HG03060 (cell line): ENCODE results near the gene ANXA6.

ENCODE experiments used
- ATAC-seq: cut with Tn5 transposase; IDR thresholded peaks from one replicate; pipeline ENCODE4 v1.9.1; 2021; ENCODE audit warnings: low read depth, moderate number of reproducible peaks; ENCODE audit not compliant: unreplicated experiment

ANXA6 gene

DNA sequence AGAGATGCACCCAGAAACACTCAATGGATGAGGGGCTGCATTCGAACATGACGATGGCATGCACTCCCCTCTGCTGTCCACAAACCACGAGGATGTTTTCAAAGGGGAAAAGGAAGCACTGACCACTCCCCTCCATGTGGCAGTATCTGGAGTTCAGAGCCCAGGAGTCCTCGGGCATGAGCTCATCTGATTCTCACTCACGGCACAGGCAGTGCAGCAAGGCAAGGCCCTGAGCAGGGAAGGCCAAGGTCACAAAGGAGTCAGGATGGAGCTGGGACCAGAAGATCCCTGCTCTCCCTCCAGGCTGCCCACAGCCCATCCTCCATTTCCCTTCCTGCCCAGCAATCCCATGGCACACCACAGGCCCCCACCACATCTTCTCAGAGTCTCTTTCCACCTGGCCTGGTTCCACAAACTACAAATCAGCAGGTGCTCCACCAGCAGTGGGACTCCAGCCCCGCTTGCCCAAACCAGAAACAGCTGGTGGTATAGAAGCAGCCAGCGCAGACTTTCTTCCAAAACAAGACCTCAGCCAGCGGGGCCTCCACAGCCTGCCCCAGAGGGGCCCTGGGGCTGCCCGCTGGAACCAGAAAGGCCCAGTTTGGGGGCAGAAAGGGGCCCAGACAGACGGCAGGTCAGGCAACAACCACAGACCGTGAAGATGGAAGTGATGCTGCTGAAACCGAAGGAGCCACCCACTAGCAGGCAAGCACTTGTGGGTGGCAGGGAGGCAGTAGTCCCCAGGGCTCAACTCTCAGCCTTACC lies 89.0 kb downstream of the ANXA6 start:
- peak; percentile 45 for ATAC-seq

DNA sequence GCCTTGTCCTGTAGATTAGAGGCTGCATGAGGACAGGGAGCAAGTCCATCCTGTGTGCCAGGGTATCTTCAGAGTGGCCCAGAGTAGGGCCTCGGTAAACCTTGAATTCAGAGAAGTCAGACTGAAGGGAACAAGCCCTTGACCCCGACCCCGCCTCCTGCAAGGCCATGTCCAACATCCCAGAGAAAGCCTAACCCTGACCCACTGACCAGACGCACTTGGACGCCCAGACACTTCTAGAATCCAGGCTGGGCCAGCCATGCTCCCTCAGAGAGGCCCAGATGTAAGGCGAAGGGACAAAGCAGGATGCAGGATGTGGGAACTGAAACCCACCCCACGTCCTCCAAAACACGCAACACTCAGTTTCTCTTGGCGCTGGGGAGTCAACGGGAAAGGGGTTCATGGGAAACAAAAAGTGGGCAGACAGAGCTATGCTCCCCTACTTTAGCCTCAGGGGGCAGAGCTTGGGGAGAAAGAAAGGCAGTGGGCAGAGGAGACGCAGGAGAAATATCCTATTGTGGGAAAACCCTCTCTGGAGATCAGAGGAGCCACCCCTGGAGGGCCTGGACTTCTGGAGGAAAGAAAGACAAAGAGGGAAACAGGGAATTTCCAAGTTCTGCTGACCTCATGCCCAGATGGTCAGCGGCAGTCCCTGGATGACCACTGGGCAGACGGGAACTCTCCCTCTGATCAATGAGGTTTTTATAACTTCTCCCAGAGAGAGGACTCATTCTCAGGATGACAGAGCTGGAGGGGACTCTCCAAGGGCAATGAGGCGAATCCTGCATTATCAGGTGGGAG lies 89.7 kb downstream of the ANXA6 start:
- ATAC-seq: no peak

DNA sequence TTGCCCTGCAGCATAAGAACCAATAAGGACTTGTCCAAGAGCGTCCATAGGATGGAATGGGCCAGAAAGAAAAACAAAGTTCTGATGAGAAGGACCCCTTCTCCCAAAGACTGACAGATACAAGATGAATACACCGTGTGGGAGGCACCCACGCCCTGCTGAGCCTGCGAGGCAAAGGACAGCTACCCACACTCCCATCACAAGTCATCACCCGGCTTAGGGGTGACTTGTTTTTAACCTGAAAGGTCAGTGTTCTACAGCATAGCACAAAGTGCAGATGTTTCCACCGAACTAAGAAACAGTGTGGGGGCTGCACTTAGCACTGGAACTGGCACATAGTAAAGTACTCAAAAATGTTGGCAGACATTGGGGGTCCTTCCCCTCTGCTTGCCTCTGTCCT lies 90.7 kb downstream of the ANXA6 start:
- no peak for ATAC-seq

- no peak for ATAC-seq
Observed at GRCh38 chr5:151065609-151066008, 92.0 kb downstream of the ANXA6 start.

DNA sequence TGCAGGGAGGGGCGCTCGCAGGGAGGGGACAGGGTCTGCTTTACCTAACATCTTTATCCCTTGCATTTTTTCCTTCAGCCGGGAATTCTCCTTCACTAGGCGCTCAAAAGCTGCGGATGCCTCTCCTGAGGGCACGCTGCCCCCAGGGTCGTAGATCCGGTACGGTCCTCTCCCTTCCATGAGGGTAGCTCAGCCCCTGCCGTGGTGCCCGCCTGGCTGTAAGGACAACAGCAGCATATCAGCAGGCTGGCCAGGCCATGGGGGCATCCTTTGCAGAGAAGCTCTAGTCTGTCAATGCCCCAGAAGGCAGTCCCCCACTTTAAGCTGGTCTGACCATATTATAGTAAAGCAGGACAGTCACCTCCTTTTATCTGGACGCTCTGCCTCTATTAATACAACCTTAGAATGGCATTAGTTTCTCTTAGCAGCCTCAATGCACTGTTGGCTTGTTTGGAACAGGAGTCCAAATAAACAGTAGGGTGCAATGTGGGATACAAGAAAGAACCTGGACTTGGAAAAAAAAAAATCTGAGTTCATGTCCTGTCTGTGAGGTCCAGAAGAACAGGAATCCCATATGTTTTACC lies 92.6 kb downstream of the ANXA6 start:
- ATAC-seq: no peak

DNA sequence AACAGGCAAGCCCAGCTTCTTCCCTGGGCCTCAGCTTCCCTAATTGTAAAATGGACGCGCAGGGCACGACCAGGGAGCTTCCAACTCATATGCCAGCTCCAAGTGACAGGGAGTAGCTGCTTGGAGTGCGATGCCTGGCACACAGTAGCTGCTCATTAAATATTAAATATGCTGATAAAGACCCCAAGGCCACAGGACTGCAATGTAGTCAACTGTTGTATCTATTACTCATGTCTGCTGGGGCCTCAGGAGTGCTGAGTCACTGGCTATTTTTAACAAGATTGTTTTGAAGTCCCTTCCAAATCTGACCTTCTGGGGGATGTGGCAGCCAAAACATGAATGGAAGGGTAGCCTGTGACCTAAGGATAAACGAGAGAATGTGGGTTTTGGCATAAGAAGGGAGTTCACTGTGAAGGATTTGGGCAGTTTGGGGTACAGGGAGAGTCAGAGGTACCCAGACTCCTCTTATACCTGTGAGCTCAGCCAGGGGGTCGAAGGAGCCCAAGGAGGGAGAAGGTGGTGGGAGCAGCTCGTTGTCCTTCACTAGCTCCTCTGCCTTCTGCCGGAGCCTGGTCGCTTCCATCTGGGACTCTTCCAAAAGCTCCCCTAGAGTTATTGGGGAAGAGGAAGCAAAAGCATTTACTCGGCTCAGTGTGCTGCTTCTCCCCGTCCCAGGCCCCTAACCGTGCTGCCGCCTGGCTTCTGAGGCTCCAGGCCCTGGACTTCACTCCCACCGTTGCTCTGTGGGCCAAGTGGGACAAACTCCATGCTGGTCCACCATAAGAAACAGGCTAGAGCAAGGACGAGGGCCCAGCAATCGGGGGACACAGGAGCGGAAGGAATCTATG lies 94.2 kb downstream of the ANXA6 start:
- no peak for ATAC-seq

DNA sequence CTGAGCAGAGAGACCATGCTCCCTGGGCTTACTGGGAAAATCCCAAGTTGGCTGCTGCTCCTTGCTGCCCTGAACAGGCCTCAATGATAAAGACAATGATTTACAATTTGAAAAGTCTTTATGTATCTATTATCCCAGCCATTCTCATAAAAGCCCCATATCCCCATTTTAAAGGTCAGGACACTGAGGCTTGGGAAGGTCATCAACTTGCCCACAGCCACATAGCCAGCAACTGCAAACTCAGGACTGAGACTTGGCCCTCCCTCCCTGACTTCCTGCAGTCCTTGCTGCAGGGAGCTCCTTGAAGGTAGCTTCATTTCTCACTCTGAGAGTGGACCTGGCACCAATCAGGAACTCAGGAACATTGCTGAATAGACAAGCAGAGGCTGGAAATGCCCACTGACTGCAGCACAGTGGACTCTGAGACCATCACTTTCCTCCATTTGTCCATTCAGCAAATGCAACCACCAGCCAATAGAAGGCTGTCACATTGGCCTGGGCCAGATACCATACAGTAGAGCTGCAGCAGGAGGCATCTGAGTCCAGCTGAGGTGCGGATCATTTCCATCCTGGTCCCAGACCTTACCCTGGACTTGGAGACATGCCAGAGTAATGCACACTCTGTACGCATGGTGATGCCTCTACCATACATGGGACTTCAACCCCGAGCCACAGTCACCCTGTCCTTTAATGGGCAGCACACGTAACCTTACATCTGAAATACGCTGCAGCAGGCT lies 95.0 kb downstream of the ANXA6 start:
- ATAC-seq: no peak

DNA sequence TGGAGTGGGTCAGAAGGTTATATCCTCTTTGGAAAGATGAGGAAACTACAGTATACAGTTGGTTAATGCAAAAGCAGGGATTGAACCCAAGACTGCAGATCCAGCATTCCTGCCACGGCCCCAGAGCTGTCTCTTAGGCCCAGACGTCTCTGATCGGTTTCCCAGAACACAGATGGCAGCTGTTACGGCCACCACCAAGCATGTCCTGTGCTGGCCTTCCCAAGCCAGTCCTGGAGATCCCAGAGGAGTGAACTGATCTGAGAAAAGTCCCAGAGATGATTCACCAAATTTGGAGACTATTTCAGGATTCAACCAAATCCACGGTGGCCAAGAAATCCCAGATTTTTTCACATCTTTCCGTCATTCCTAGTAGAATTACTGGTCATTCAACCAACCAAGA lies 96.8 kb downstream of the ANXA6 start:
- ATAC-seq: no peak

DNA sequence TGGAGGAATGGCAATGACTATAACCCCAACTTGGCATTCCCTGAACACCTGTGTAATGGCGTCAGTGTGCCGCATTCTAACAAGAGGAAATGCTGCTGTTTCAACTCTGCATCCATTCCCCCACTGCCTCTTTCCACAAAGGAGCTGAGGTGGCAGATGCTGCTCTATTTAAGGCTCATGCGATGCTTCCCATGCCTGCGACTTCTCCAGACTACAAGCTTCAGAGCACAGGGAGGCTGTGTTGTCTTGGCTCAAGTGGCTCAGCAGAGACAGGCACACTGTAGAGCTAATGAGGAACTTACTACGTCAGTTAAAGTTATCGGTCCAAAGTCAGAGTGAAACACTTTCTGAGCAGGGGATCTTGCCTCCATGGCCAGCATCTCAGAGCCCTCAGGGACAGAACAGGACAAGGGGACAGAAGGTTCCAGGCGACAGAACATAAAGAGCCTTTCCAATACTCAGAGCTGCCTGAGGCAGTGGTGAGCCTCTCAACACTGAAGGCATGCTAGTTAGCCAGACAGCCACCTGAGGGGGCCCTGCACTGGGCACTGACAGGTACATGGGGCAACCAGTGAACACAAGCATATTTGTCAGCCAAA lies 98.6 kb downstream of the ANXA6 start:
- no peak for ATAC-seq

DNA sequence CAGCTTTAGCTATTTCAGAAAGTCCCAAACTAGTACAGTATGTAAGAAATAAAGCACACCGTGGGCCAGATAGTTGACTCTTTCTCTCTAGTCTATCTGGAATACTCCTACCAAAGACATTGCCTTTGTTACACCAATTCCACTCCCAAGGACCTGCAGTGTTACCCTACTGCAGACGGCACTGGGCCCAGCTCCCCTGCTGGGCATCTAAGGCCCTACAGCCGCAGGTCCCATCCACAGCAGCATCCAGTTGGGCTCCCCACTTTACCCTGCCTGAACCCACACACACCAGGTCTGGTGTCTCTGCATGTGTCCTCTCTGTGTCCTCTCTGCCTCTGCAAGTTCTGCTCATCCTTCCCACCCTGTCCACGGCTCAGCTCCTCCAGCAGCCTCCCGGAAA lies 99.3 kb downstream of the ANXA6 start:
- no peak for ATAC-seq

DNA sequence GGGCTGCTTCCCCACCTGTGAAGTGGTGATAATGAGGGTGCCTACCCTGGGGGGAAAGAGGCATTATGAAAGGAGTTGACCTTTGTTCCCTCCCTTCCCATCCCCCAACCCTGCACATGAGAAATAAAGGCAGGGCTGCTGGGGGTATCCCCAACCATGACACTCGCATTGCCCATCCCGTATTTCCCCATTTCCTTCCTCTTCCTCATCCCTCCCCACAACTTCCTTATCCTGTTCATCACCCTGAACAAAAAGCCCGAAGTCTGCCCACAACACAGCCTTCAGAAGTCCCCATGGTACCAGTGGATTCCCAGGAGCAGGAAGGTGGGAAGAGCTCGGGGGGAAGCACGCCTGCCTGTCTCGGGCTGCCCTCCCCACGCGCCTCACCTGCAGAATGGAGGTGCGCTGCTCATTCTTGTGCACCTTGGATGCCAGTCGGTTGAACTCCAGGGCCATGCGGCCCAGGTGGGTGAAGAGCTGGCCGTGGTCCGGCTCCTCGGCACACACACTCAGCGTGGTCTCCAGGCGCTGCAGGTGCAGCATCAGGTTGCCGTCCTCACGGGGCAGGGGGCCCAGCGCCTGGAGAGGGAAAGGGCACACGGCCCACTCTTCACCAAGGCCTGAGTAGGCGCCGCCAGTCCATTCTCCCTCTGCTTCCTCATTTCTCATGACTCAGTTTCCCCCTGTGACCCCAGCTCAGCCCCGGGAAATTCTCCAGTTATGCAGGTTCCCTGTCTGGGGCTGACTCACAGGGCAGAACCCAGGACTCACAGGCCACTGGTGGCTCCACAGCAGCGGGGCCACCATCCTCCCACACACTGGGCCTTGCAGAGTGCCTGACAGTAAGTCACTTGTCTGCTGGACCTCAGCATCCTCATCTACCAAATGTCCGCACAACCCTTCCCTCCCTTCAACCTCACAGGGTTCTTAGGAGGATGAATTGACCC lies 100.9 kb downstream of the ANXA6 start:
- ATAC-seq: no peak

GRCh38 chr5:151055336-151055735 lies 102.2 kb downstream of the ANXA6 start:
- no peak for ATAC-seq

- no peak for ATAC-seq
Observed at GRCh38 chr5:151054709-151055108, 102.9 kb downstream of the ANXA6 start.

GRCh38 chr5:151053796-151054462 lies 103.7 kb downstream of the ANXA6 start:
- ATAC-seq: no peak

DNA sequence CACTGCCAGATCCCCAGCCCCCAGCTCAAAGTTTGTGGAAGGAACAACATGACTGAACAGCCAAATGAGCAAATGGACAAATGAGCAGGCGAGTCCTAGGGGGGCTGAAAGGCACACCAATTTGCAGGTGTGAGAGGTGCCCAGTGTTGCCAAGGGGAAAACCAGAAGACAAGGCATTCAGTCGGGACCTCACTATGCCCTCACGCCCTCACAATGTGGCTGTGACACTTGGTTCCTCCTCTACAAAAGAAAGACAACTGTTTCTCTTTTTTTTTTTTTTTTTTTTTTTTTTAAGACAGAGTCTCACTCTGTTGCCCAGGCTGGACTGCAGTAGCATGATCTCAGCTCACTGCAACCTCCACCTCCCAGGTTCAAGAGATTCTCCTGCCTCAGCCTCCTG lies 104.7 kb downstream of the ANXA6 start:
- ATAC-seq: no peak

- ATAC-seq: no peak
Observed at GRCh38 chr5:151051931-151052608, 105.5 kb downstream of the ANXA6 start.
